ENCODE results near the gene SRP68. TPM values are rescaled to one million over a fixed set of nuclear protein-coding genes. Genes with fewer than 3 reads are reported as not detected.

Gene SRP68
- total RNA-seq, 1 donor from 2014 or later, result 177 TPM

- H3K4me1 Mint-ChIP-seq (ENCODE audit: low read depth), result no peaks in the 10 kb centered on the region
- no peak for DNase-seq (ENCODE audit: low spot score)
- H3K27me3 Mint-ChIP-seq (ENCODE audit: insufficient read depth), result no peaks in the 10 kb centered on the region
- no peaks in the 10 kb centered on the region for H3K9me3 Mint-ChIP-seq
- intact Hi-C loops (cut with micrococcal nuclease), result no loop called here
- H3K27ac Mint-ChIP-seq, result no peak overlapping the region
- no peaks in the 10 kb centered on the region for H3K36me3 Mint-ChIP-seq (ENCODE audit: low read depth)
- H3K4me3 Mint-ChIP-seq, result no peak overlapping the region
Measured at GRCh38 chr17:76022285-76022684, 50.0 kb downstream of the SRP68 start.

GRCh38 chr17:76019833-76020467 lies 52.4 kb downstream of the SRP68 start:
- Mint-ChIP-seq H3K27ac (no peak overlapping the region), H3K9me3 (no peaks in the 10 kb centered on the region), H3K4me3 (no peak overlapping the region), H3K4me1 (ENCODE audit: low read depth) (no peaks in the 10 kb centered on the region), H3K27me3 (ENCODE audit: insufficient read depth) (no peaks in the 10 kb centered on the region), H3K36me3 (ENCODE audit: low read depth) (no peaks in the 10 kb centered on the region)
- intact Hi-C loops (cut with micrococcal nuclease), result no loop called here
- DNase-seq (ENCODE audit: low spot score), result no peak

GRCh38 chr17:76018801-76019200 lies 53.5 kb downstream of the SRP68 start:
- no peaks in the 10 kb centered on the region for H3K9me3 Mint-ChIP-seq
- no peaks in the 10 kb centered on the region for H3K4me1 Mint-ChIP-seq (ENCODE audit: low read depth)
- no peak overlapping the region for H3K4me3 Mint-ChIP-seq

GRCh38 chr17:76018340-76018680 lies 54.0 kb downstream of the SRP68 start:
- intact Hi-C loops (cut with micrococcal nuclease), result no loop called here
- DNase-seq (ENCODE audit: low spot score), result no peak
- Mint-ChIP-seq H3K4me3 (no peak overlapping the region), H3K4me1 (ENCODE audit: low read depth) (no peaks in the 10 kb centered on the region), H3K9me3 (no peaks in the 10 kb centered on the region), H3K36me3 (ENCODE audit: low read depth) (no peaks in the 10 kb centered on the region), H3K27ac (no peak overlapping the region), H3K27me3 (ENCODE audit: insufficient read depth) (no peaks in the 10 kb centered on the region)

More at GRCh38 chr17:76018801-76019200, 53.5 kb downstream of the SRP68 start:
- DNase-seq (ENCODE audit: low spot score), result no peak
- no peaks in the 10 kb centered on the region for H3K36me3 Mint-ChIP-seq (ENCODE audit: low read depth)
- no peak overlapping the region for H3K27ac Mint-ChIP-seq
- no peaks in the 10 kb centered on the region for H3K27me3 Mint-ChIP-seq (ENCODE audit: insufficient read depth)
- intact Hi-C loops (cut with micrococcal nuclease), result no loop called here

GRCh38 chr17:76017481-76018339 lies 54.6 kb downstream of the SRP68 start:
- intact Hi-C loops (cut with micrococcal nuclease), result no loop called here
- Mint-ChIP-seq H3K27ac (no peak overlapping the region), H3K27me3 (ENCODE audit: insufficient read depth) (no peaks in the 10 kb centered on the region), H3K9me3 (no peaks in the 10 kb centered on the region), H3K36me3 (ENCODE audit: low read depth) (no peaks in the 10 kb centered on the region), H3K4me1 (ENCODE audit: low read depth) (no peaks in the 10 kb centered on the region), H3K4me3 (no peak overlapping the region)
- DNase-seq (ENCODE audit: low spot score), result no peak

- no peak overlapping the region for H3K27ac Mint-ChIP-seq
- H3K36me3 Mint-ChIP-seq (ENCODE audit: low read depth), result no peaks in the 10 kb centered on the region
- DNase-seq (ENCODE audit: low spot score), result no peak
- no peak overlapping the region for H3K4me3 Mint-ChIP-seq
- no peaks in the 10 kb centered on the region for H3K9me3 Mint-ChIP-seq
- no peaks in the 10 kb centered on the region for H3K4me1 Mint-ChIP-seq (ENCODE audit: low read depth)
- peaks cover 2% of the 10 kb centered on the region for H3K27me3 Mint-ChIP-seq (ENCODE audit: insufficient read depth)
- intact Hi-C loops (cut with micrococcal nuclease), result loop anchor here (1.0 to 5.0 kb wide), 4 partner anchors 57 to 284 kb away; partner anchors contain the start of genes GALR2 and SRP68
Measured at GRCh38 chr17:76014925-76015261, 57.4 kb downstream of the SRP68 start.

GRCh38 chr17:76014100-76014924 lies 58.0 kb downstream of the SRP68 start:
- intact Hi-C loops (cut with micrococcal nuclease), result loop anchor here (1.0 to 5.0 kb wide), 4 partner anchors 58 to 285 kb away; partner anchors contain the start of genes GALR2 and SRP68
- H3K27ac Mint-ChIP-seq, result no peak overlapping the region
- no peaks in the 10 kb centered on the region for H3K4me1 Mint-ChIP-seq (ENCODE audit: low read depth)
- H3K27me3 Mint-ChIP-seq (ENCODE audit: insufficient read depth), result peaks cover 2% of the 10 kb centered on the region
- H3K36me3 Mint-ChIP-seq (ENCODE audit: low read depth), result no peaks in the 10 kb centered on the region
- DNase-seq (ENCODE audit: low spot score), result peak; percentile 67
- H3K9me3 Mint-ChIP-seq, result no peaks in the 10 kb centered on the region
- no peak overlapping the region for H3K4me3 Mint-ChIP-seq

- no peak for DNase-seq (ENCODE audit: low spot score)
- Mint-ChIP-seq H3K4me3 (no peak overlapping the region), H3K9me3 (no peaks in the 10 kb centered on the region), H3K4me1 (ENCODE audit: low read depth) (no peaks in the 10 kb centered on the region), H3K27ac (no peak overlapping the region), H3K36me3 (ENCODE audit: low read depth) (no peaks in the 10 kb centered on the region), H3K27me3 (ENCODE audit: insufficient read depth) (peaks cover 2% of the 10 kb centered on the region)
- intact Hi-C loops (cut with micrococcal nuclease), result loop anchor here (5.0 kb wide), 1 partner anchor 59 kb away; the partner anchor contains the start of genes GALR2 and SRP68
Measured at GRCh38 chr17:76013377-76013932, 58.9 kb downstream of the SRP68 start.

- Mint-ChIP-seq H3K27me3 (ENCODE audit: insufficient read depth) (peaks cover 2% of the 10 kb centered on the region), H3K4me1 (ENCODE audit: low read depth) (no peaks in the 10 kb centered on the region), H3K4me3 (no peak overlapping the region), H3K36me3 (ENCODE audit: low read depth) (no peaks in the 10 kb centered on the region), H3K9me3 (no peaks in the 10 kb centered on the region), H3K27ac (no peak overlapping the region)
- no peak for DNase-seq (ENCODE audit: low spot score)
- intact Hi-C loops (cut with micrococcal nuclease), result loop anchor here (5.0 kb wide), 1 partner anchor 60 kb away; the partner anchor contains the start of genes GALR2 and SRP68
Measured at GRCh38 chr17:76011951-76012350, 60.4 kb downstream of the SRP68 start.

GRCh38 chr17:76009969-76010661 lies 62.2 kb downstream of the SRP68 start:
- H3K36me3 Mint-ChIP-seq (ENCODE audit: low read depth), result peaks cover 2% of the 10 kb centered on the region
- no peak for DNase-seq (ENCODE audit: low spot score)
- no peaks in the 10 kb centered on the region for H3K9me3 Mint-ChIP-seq
- H3K27me3 Mint-ChIP-seq (ENCODE audit: insufficient read depth), result peaks cover 2% of the 10 kb centered on the region
- intact Hi-C loops (cut with micrococcal nuclease), result loop anchor here (5.0 kb wide), 1 partner anchor 62 kb away; the partner anchor contains the start of genes GALR2 and SRP68
- H3K4me3 Mint-ChIP-seq, result no peak overlapping the region
- H3K27ac Mint-ChIP-seq, result no peak overlapping the region
- peaks cover 4% of the 10 kb centered on the region for H3K4me1 Mint-ChIP-seq (ENCODE audit: low read depth)

GRCh38 chr17:76009447-76009846 lies 62.9 kb downstream of the SRP68 start:
- peaks cover 2% of the 10 kb centered on the region for H3K36me3 Mint-ChIP-seq (ENCODE audit: low read depth)
- peaks cover 2% of the 10 kb centered on the region for H3K27me3 Mint-ChIP-seq (ENCODE audit: insufficient read depth)
- DNase-seq (ENCODE audit: low spot score), result no peak
- peaks cover 4% of the 10 kb centered on the region for H3K4me1 Mint-ChIP-seq (ENCODE audit: low read depth)
- intact Hi-C loops (cut with micrococcal nuclease), result no loop called here
- H3K27ac Mint-ChIP-seq, result no peak overlapping the region
- H3K9me3 Mint-ChIP-seq, result no peaks in the 10 kb centered on the region
- H3K4me3 Mint-ChIP-seq, result no peak overlapping the region
